GM23338 (cell line): ENCODE measurements around the gene TNFSF13B. TPM values are rescaled to one million over a fixed set of nuclear protein-coding genes. Genes with fewer than 3 reads are reported as not detected.

Experiments
- ATAC-seq: fragments of 200-7000 bp; cut with Tn5 transposase; 3 replicates; pipeline ENCODE4 v1.9.1; 2020
- DNase-seq: peaks from one replicate; pipeline ENCODE4 v3.0.0-alpha.2; 2015; ENCODE audit warnings: low spot score
- H2AFZ ChIP-seq: fragments of 200-600 bp; sonication (generic); 2 replicates; pipeline ENCODE4 v1.8.0; 2016; ENCODE audit warnings: antibody characterized with exemption, mild to moderate bottlenecking, moderate library complexity
- H3F3A ChIP-seq: fragments of 200-600 bp; sonication (generic); replicated peaks from 2 replicates; pipeline ENCODE4 v1.8.0; 2017; ENCODE audit warnings: antibody characterized with exemption, mixed run types, low read depth
- H3K27ac ChIP-seq: fragments of 200-600 bp; sonication (generic); 2 replicates; pipeline ENCODE4 v1.6.1; 2016; ENCODE audit warnings: low read depth
- H3K27me3 ChIP-seq: fragments of 200-600 bp; sonication (generic); 2 replicates; pipeline ENCODE4 v1.8.0; 2016; ENCODE audit warnings: mild to moderate bottlenecking, mixed run types, moderate library complexity; ENCODE audit not compliant: insufficient read depth
- H3K36me3 ChIP-seq: fragments of 200-600 bp; sonication (generic); 2 replicates; pipeline ENCODE4 v1.8.0; 2016; ENCODE audit warnings: mild to moderate bottlenecking; ENCODE audit not compliant: insufficient read depth
- H3K4me1 ChIP-seq: fragments of 200-600 bp; sonication (generic); 2 replicates; pipeline ENCODE4 v1.8.0; 2016; ENCODE audit warnings: mild to moderate bottlenecking, moderate library complexity; ENCODE audit not compliant: insufficient read depth
- H3K4me2 ChIP-seq: fragments of 200-600 bp; sonication (generic); 2 replicates; pipeline ENCODE4 v1.7.1; 2017; ENCODE audit warnings: mixed run types
- H3K4me3 ChIP-seq: fragments of 200-600 bp; sonication (generic); 2 replicates; pipeline ENCODE4 v1.6.1; 2016; ENCODE audit warnings: mixed run types
- H3K79me2 ChIP-seq: fragments of 200-600 bp; sonication (generic); replicated peaks from 2 replicates; pipeline ENCODE4 v1.8.0; 2017; ENCODE audit warnings: mild to moderate bottlenecking; ENCODE audit not compliant: insufficient read depth
- H3K9me2 ChIP-seq: fragments of 200-600 bp; sonication (generic); 2 replicates; pipeline ENCODE4 v1.8.0; 2017; ENCODE audit not compliant: insufficient read depth
- H4K20me1 ChIP-seq: fragments of 200-600 bp; sonication (generic); replicated peaks from 2 replicates; pipeline ENCODE4 v1.8.0; 2017; ENCODE audit warnings: mild to moderate bottlenecking; ENCODE audit not compliant: insufficient read depth
- H3K27ac Mint-ChIP-seq: 2 replicates; pipeline ENCODE4 v1.8.0; 2020; ENCODE audit warnings: inconsistent platforms, mild to moderate bottlenecking, moderate library complexity, mixed read lengths
- H3K27me3 Mint-ChIP-seq: 3 replicates; pipeline ENCODE4 v1.8.0; 2022; ENCODE audit warnings: low read depth, mild to moderate bottlenecking, moderate library complexity, mixed read lengths, inconsistent platforms; ENCODE audit not compliant: insufficient read depth, poor library complexity
- H3K36me3 Mint-ChIP-seq: 3 replicates; pipeline ENCODE4 v1.8.0; 2021; ENCODE audit warnings: low read depth, mild to moderate bottlenecking, inconsistent platforms, moderate library complexity, mixed read lengths
- H3K4me1 Mint-ChIP-seq: 3 replicates; pipeline ENCODE4 v1.8.0; 2020; ENCODE audit warnings: mild to moderate bottlenecking, inconsistent platforms, mixed read lengths
- H3K4me3 Mint-ChIP-seq: 3 replicates; pipeline ENCODE4 v1.8.0; 2021; ENCODE audit warnings: moderate library complexity, mild to moderate bottlenecking, inconsistent platforms, mixed read lengths
- H3K9me3 Mint-ChIP-seq: 3 replicates; pipeline ENCODE4 v1.8.0; 2020; ENCODE audit warnings: moderate library complexity, mild to moderate bottlenecking, inconsistent platforms, mixed read lengths
- CREB1 ChIP-seq: fragments of 250-450 bp; sonication (Bioruptor Pico); IDR thresholded peaks from 2 replicates; pipeline ENCODE4 v1.5.0; 2020; ENCODE audit warnings: low read depth, mild to moderate bottlenecking, moderate library complexity
- CTCF ChIP-seq, 2 experiments: fragments of 200-600 bp in 1 of 2; sonication (generic) in 1 of 2; conservative IDR thresholded peaks; 2 replicates each; pipeline versions ENCODE4 v1.5.1 to v1.6.1; 2016 to 2017; ENCODE audit warnings: antibody characterized with exemption in 2 of 2, low read depth in 2 of 2, mild to moderate bottlenecking in 2 of 2, moderate library complexity in 1 of 2
- ETS1 ChIP-seq: IDR thresholded peaks from 2 replicates; pipeline ENCODE4 v1.6.1; 2016; ENCODE audit warnings: antibody characterized with exemption
- EZH2 ChIP-seq: fragments of 200-600 bp; sonication (generic); IDR thresholded peaks from one replicate; pipeline ENCODE4 v1.8.0; 2017; ENCODE audit warnings: antibody characterized with exemption, mild to moderate bottlenecking, low read depth; ENCODE audit not compliant: unreplicated experiment
- EZH2phosphoT487 ChIP-seq: fragments of 200-600 bp; sonication (generic); IDR thresholded peaks from one replicate; pipeline ENCODE4 v1.8.1; 2018; ENCODE audit warnings: antibody characterized with exemption; ENCODE audit not compliant: unreplicated experiment
- JUNB ChIP-seq: IDR thresholded peaks from one replicate; pipeline ENCODE4 v1.6.1; 2016; ENCODE audit warnings: antibody characterized with exemption; ENCODE audit not compliant: unreplicated experiment
- NANOG ChIP-seq: IDR thresholded peaks from 2 replicates; pipeline ENCODE4 v1.6.1; 2016; ENCODE audit warnings: antibody characterized with exemption, borderline replicate concordance
- POLR2AphosphoS5 ChIP-seq: IDR thresholded peaks from 2 replicates; pipeline ENCODE4 v1.6.1; 2016; ENCODE audit warnings: antibody characterized with exemption, low read depth
- REST ChIP-seq: IDR thresholded peaks from one replicate; pipeline ENCODE4 v1.6.1; 2018; ENCODE audit warnings: antibody characterized with exemption; ENCODE audit not compliant: unreplicated experiment
- STAT1 ChIP-seq: IDR thresholded peaks from one replicate; pipeline ENCODE4 v1.6.1; 2016; ENCODE audit warnings: antibody characterized with exemption; ENCODE audit not compliant: unreplicated experiment
- ZNF114 ChIP-seq: fragments of 250-450 bp; sonication (Bioruptor Pico); IDR thresholded peaks from 2 replicates; pipeline ENCODE4 v1.5.0; 2020; ENCODE audit warnings: mild to moderate bottlenecking, moderate library complexity
- ZNF331 ChIP-seq: fragments of 250-450 bp; sonication (Bioruptor Pico); IDR thresholded peaks from 2 replicates; pipeline ENCODE4 v1.5.0; 2020; ENCODE audit warnings: low read depth, mild to moderate bottlenecking, moderate library complexity
- polyA plus RNA-seq: library from polyadenylated mRNA; unstranded; fragments of >200 nt; fragmentation: Nextera tagmentation; extraction: Ambion mirVana; gene quantifications from 2 replicates; pipeline ENCODE4 v1.2.1, GENCODE V29; 2016
- total RNA-seq: library from RNA; depleted of rRNA; stranded (reverse); fragments of >200 nt; shearing (Covaris generic); gene quantifications from 2 replicates; pipeline ENCODE4 v1.2.3, GENCODE V29; 2014

TNFSF13B gene
- total and polyA plus RNA-seq, 2 experiments from 2014 or later: 0.10 to 0.55 TPM

- TF ChIP-seq CREB1 (CRISPR knock-in tag) (no peak), NANOG (no peak), CTCF (conservative IDR thresholded peaks at IDR 0.05; ENCODE audit: low read depth in 2 of 2) (no peak), EZH2phosphoT487 (no peak)
Observed at GRCh38 chr13:108278466-108278865, 8.9 kb downstream of the TNFSF13B start.

GRCh38 chr13:108281901-108282300, 12.4 kb downstream of the TNFSF13B start:
- no peaks in the 10 kb centered on the region for H3K27me3 Mint-ChIP-seq
- Histone ChIP-seq H3K4me1 (peaks cover 13% of the 10 kb centered on the region), H3K4me2 (no peak overlapping the region), H3K27ac (no peak overlapping the region), H3K9me2 (peaks cover 5% of the 10 kb centered on the region; the same call in 1 of the 2 replicates), H3K4me3 (no peak overlapping the region), H4K20me1 (no peaks in the 10 kb centered on the region), H3K27me3 (no peaks in the 10 kb centered on the region), H2AFZ (no peak overlapping the region), H3F3A (no peaks in the 10 kb centered on the region), H3K79me2 (no peaks in the 10 kb centered on the region), H3K36me3 (no peaks in the 10 kb centered on the region)
- no peaks in the 10 kb centered on the region for H3K9me3 Mint-ChIP-seq
- DNase-seq (no peak), ATAC-seq (no peak)
- no peak overlapping the region for H3K4me3 Mint-ChIP-seq
- no peaks in the 10 kb centered on the region; the same call in 2 of the 3 replicates for H3K36me3 Mint-ChIP-seq
- peaks cover 16% of the 10 kb centered on the region for H3K4me1 Mint-ChIP-seq
- no peak overlapping the region for H3K27ac Mint-ChIP-seq
- no peak for TF ChIP-seq ETS1
- TF ChIP-seq EZH2phosphoT487: no peak
- no peak for TF ChIP-seq ZNF114 (CRISPR knock-in tag)
- TF ChIP-seq REST: no peak
- TF ChIP-seq STAT1: no peak
- TF ChIP-seq EZH2: no peak
- TF ChIP-seq ZNF331 (CRISPR knock-in tag): no peak
- TF ChIP-seq JUNB: no peak
- TF ChIP-seq POLR2AphosphoS5: no peak
- no peak for TF ChIP-seq NANOG

More at GRCh38 chr13:108278466-108278865, 8.9 kb downstream of the TNFSF13B start:
- no peaks in the 10 kb centered on the region for H3F3A ChIP-seq
- H3K4me3 ChIP-seq: no peak overlapping the region
- peaks cover 12% of the 10 kb centered on the region for H3K4me1 ChIP-seq
- no peaks in the 10 kb centered on the region for H3K27me3 ChIP-seq
- H3K9me3 Mint-ChIP-seq: no peaks in the 10 kb centered on the region
- H3K36me3 Mint-ChIP-seq: no peaks in the 10 kb centered on the region; the same call in 2 of the 3 replicates
- H3K4me3 Mint-ChIP-seq: no peak overlapping the region
- H3K27ac Mint-ChIP-seq: no peak overlapping the region
- no peaks in the 10 kb centered on the region for H3K27me3 Mint-ChIP-seq
- peaks cover 5% of the 10 kb centered on the region; the same call in 1 of the 2 replicates for H3K9me2 ChIP-seq
- no peaks in the 10 kb centered on the region for H3K79me2 ChIP-seq
- ATAC-seq (no peak), DNase-seq (no peak)
- no peak overlapping the region for H2AFZ ChIP-seq
- H3K4me2 ChIP-seq: no peak overlapping the region
- H4K20me1 ChIP-seq: no peaks in the 10 kb centered on the region
- peaks cover 16% of the 10 kb centered on the region for H3K4me1 Mint-ChIP-seq
- H3K27ac ChIP-seq: no peak overlapping the region
- no peaks in the 10 kb centered on the region for H3K36me3 ChIP-seq
